CD4-positive, alpha-beta T cell treated with Interleukin-15 for 4 hours (primary cell): ENCODE measurements around the gene MLLT1.

Source experiments
- DNase-seq: peaks from one replicate; pipeline ENCODE4 v3.0.0-alpha.2; 2020; ENCODE audit warnings: low spot score

Gene MLLT1

DNA sequence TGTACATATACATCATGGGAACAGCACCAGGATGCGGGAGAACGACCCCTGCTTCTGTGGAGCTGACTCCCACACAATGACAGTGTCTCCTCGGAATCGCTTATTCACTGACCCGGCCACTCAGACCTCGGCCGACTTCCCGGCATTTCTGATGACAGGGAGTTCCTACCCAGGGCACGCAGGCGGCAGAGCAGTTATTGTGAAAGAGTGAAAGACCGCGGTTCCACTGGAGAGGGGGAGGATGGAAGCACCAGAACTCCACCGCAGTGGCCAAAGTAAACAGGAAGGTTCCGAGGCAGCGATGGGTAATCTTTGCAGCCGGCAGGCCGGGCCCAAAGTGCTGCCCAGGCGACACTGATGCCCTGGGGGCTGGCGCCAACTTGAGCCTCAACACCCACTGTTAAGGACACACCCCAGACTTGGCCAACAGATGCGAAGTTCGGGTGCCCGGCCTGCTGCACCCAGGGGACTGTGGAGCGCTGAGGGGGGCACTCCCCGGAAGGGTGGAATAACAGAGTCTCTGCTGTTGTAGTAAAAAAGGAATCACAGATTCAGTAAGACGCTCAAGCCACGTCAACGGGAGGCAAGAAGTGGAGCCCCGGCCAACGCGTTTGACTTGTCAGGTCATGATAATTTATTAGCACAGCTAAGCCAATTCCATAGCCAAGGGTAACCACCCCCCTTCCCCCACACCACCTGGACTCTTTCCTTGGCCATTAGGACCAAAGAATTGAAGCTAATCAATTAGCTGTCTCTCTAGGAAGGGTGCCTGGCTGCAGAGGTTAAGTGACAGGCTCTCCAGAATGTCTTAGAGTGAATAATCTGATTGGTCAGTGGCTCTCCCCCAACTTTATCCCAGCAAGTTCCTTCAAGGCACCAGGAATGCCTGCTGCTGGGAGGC, 5.8 kb downstream of the MLLT1 start:
- no peak for DNase-seq

DNA sequence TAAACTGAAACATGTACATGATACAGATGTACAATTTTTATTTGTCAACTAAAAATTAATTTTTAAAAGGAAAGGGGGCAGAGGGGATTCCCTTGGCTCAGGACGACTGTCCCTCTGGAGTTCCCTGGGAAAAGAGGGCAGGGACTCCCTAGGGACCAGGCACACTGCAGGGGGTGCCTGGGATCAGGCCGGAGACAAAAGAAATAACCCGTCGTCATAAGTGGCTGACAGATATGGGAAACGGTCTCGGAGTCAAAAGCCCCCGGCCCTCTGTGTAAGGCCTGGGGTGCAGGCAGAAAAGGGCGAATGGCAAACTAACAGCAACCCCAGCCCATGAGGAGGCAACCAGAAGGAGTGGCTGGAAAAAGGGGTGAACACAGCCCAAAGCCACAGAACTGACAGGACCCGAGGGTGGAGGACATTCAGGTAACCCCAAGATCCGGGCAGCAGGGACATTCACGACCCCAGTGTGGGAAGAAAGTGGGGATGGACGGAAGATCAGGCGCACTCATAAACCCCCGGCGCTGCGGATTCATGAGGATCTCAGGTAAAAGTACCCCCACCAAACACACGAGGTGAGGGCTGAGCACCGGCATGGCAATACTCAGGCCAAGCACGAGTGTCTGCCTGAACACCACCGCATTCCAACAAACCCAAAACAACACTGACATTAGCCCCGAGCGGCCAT, 6.7 kb downstream of the MLLT1 start:
- no peak for DNase-seq

DNA sequence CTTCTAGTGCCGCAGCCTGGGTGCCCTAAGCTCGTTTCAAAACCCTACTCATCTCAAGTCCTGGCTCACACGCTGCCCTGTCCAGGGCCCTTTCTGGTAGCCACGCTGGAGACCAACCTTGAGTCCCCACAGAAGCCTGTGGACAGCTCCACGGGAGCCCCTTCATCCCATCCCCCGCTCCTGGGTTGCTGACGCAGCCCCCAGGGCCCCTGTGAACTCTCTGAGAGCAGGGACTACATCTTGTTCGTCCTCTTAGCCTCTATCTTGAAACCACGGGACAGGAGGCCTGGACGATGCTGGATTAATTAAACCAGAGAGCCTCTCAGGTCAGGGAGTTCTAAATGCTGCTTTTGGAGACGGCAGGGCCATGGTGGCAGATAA, 7.4 kb downstream of the MLLT1 start:
- DNase-seq: no peak

DNA sequence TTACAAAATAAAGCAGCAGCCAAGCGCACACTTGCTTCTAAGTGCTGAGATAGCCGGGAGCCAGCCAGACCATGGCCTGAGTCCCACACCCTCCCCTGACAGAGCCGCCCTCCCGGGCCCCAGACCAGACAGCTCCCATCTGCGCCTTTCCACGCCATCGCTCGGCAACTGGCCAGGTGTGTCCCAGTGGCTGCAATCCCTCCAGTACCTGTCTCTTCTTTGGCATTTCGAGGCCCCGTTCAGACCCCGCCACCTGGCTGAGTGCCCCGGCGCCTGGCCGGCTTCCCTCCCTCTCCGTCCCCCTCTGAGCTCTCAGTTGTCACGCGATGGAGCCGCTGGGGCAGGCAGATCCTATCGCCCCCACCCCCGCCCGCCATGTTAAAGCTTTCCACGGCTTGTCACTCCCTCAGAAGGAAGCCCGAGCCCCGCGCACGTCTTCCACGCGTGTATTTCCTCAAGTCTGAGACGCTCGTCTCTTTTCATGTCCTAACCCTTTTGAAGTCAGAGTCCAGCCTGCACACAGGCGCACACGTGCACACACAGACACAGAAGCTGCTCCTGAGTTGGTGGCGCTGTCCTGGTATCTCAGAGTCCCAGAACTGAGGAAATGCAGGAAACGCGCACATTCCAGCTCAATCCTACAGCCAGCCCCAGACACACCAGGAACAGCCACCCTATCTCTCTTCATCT, 7.9 kb downstream of the MLLT1 start:
- DNase-seq: no peak

DNA sequence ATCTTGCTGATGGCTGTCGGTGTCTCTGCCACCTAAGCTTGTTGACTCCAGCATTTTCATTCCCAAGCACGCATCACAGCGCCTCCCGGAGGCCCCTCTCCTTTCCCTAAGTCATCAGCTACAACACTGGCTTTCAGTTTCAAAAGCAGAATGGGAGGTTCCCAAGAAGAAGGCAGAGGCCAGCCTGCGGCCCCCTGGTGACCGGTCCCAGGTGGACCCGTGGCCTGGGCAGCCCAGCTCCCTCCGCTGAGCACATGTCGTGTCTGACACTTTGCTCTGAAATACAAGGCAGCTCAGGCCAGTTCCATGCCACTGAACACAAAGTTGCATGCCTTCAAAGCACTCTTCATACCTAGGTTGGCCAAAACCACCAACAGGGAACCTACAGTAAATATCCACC, 8.5 kb downstream of the MLLT1 start:
- no peak for DNase-seq

DNA sequence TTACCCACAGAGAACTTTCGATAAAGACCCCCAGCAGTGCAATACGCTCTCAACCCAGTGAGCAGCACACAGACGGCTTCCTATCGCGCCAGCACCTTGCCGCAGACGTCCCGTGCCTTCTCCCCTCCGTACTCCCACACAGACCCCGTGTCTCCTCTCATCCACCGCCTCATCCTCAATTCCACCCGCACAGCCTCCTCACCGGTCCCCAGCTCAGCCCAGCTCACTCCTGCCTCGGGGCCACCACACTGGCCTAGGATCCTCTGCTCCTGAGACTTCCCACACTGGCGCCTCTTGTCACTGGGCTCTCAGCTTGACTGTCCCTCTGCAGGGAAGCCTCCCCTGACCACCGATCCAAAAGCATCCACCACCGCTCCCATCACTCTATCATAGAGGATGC, 9.0 kb downstream of the MLLT1 start:
- no peak for DNase-seq

DNA sequence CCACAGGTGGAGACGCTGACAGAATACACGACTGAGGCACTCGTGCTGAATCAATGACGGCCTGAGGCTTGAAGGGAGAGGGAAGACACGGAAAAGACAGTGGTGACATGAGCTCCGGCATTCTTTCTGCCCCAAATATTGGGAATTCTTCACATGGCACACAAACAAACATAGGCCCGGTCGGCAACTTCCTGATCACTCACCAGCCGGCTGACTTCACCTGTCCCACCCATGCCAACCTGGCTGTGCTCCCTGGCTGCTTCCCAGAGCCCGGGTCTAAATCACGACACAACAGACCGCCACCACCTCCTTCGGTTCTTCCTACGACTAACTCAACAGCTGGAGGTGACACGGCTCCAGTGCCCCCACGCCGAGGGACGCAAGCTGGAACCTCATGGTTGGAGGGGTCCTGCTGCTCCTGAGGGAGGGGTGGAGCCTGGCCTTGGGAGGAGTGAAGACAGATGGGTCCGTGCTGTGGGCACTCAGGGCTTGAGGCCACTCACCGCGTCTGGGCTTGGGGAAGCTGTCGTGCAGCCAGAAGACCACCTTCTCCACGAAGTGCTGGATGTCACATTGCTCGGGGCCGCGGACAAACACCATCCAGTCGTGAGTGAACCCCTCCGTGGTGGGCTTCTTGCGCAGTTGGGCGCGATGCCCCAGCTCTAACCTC, 9.6 kb downstream of the MLLT1 start:
- no peak for DNase-seq

DNA sequence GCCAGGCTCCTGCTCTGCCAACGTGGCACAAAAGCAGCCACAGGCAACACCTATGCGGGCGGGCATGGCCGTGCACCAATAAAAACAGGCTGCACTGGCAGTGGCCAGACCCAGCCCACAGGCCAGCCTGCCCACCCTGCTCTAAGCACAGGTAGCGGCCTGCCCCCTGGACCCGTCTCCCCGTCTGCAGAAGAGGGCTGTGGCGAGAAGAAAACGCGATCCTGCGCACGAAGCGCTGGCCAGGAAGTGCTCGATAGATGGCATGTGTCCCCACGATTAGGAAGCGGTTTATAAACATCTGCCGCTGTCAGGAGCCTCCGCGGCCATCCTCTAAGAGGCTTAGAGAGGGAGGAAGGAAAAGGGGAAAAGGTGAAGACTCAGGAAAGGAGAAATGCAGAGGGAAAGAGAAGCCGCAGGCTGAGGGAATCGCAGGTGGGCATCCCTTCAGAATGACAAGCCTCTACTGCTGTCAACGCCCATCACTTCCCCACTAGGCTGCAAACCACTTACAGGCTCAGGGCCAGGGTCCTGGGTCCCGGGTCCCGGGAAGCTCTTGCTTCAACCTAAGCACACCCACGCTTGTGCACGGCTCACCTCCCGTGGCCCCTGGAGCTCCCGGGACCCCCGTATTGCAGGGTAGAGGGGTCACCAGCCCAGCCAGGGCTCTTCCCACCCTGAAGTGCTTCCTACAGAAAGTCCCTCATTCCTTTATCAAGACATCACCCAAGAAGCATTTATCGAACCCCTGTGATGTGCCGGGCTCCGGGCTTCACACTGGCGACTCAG, 10.5 kb downstream of the MLLT1 start:
- DNase-seq: no peak

DNA sequence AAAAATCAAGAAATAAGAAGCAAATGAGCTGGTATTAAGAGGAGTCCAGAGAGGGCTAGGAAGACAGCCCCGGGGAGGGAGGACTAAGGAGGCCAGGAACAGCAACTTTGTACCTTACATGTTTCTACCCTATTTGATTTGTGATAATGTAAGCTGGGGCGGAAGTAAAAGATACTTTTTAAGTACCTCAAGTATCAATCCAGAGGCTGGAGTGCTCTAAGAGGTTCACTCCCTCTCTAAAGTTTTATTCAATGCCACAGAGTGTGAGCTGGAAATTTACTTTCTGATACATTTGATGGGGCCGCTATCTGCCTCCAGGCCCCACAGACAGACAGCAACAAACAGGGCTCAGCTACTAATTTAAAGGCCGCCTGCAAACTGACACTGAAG, 11.4 kb downstream of the MLLT1 start:
- no peak for DNase-seq

DNA sequence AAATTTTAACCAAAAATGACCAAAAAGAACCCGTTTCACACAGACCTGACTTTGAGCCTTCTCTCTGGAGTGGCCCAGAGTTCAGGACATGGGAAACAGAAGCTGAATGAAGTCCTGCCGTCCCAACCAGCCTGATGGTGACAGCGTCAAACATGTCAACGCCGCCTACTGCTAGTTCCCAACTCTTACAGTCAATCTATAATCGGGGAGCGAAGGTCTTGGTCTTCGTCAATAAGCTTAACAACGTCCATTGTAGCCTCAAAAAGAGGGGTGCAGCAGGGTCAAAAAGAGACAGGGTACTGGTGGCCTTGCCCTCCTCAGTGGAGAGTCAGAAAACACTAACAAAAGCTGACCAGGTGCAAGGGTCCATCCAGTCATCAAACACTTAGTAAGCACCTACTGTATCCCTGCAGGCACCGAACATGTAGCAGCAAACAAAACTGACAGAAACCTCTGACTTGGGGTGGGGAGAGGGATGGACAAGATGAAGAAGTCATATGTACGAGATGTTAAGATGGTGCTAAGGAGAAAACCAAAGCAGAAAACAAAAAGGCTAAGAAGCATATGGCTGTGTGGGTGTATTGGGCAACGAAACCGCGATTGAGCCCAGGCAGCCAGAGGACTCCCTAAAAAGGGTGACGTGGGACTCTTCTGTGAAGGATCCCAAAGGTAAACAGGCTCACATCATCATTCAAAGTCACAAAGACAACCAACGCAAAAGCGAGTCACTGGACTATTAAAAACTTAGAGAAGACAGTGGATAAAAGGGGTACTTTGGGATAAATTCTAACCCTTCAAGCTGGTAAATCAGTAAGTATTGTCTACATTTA, 12.0 kb downstream of the MLLT1 start:
- DNase-seq: no peak

DNA sequence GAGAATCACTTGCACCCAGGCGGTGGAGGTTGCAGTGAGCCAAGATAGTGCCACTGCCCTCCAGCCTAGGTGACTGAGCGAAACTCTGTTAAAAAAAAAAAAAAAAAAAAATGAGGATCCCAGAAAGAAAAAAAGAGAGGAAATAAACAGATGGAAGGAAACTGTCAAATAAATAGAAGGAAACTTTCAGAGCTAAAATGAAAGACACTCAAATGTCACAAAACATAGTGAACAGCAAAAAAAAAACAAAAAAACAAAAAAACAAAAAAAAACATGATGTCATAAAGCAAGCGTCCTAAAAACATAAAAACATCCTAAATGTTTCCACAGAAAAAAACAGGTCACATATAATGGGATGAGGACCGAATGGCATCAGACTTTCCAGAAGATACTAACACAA, 15.0 kb downstream of the MLLT1 start:
- DNase-seq: no peak

DNA sequence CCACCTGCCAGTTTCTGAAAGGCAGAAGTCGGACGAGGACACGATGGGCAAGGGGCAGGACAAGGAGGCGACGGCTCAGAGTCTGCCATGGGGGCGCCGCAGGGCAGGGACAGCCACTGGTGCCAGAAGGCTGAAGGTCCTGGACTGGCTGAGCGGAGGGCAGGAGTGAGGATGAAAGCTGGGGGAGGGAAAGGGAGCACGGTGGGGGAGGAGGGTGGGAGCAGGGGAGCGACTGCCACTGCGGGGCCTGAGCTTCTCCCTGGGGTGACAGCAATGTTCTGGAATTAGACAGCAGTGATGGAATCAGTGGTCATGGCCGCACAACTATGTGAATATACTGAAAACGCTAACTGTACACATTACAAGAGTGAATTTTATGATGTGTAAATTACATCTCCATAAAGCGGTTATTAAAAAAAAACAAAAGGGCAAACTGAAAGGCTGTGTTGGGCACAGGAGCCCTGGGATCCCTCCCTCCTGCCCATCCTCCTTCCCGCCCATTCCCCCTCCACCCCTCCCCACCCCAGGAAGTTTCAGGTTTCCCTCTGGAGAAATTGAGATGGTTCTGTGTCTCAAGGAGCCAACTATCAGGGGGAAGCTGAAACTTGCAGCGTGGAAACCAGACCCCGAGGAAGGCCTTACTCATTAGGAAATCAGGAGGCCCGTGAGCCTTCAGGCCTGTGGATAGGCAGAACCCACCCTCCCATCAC, 15.9 kb downstream of the MLLT1 start:
- no peak for DNase-seq

DNA sequence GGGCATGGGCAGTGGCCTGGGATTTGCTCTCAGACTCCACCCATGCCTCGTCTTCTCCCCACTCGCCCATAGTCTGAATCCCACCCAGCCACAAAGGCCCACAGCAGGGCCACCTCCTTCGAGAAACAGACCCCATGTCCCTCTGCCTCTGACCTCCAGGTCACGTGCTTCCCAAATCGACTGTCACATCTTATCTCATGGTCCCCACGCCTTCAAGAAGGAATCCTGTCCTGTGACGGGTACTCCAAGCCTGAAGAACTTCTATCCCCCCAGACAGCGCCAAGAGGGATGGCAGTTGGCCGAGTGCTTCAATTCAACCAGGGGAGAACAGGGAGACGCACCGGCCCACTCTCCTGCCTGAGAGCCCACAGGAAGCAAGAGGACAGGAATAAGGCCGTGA, 16.5 kb downstream of the MLLT1 start:
- no peak for DNase-seq

DNA sequence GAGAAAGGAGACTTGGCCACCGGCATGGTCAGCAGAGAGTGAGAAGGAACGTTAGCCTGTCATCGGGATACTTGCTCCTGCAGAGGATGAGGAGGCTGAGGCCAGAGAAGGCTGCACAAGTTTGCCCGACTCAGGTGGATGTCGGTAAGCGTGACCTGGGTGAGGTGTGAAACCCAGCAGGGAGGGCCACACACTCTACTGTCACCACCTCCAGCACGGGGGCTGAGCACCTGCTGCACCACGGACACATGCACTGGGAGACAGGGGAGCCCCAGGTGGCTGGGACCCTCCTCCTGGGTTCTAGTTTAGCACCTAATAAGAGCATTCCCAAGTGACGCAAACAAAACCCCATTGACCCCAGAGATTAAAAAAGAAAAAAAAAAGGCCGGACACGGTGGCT, 17.3 kb downstream of the MLLT1 start:
- no peak for DNase-seq

DNA sequence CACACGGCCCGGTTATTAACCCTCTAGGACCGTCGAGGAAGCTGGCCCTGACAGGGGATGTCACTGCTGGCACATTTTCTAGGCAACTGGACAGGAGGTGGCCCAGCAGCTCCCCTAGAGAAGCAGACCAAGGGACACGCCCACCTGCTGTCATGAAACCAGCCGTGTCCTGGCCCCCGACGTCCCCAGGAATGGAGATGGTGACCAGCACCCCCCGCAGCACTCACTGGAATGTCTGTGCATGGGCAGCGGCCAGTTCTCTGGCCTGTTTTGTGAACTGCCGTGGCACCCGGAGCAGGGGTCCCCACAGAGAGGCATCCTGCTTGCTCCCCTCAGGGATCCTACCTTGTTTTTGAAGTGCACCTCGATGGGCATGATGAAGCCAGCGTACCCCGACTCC, 17.9 kb downstream of the MLLT1 start:
- no peak for DNase-seq

DNA sequence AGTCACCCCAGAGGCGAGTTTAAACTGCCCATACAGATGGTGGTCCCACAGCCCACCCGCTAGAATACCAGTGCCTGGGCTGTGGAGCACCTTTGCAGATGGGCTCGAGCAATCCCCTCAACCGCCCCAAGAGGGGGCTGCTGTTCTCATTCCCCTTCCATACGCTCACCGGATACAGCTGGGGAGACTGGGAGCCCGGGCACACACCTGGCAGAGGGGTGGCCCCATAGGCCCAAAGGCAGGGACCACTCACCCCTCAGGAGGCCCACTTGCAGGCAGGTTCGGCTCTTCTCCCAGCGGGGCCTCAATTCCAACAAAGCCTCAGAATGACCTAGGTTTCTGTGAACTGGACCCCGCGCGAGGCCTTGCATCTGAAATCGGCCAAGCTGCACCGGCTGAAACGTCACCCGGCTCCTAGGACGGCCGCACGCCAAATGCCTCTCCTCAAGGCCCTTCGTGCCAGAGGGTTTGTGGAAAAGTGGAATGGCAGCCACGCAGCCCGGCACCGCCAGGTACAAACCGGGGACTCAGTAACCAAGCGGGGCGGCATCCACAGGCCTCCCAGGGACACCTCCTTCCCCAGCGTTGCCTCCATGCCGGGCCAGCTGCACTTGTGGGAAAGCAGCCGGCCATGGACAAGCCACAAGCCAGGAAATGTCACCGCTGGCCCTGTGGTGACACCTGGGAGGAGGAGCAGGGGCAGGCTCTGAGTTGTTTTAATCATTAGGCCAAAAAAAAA, 18.7 kb downstream of the MLLT1 start:
- no peak for DNase-seq

DNA sequence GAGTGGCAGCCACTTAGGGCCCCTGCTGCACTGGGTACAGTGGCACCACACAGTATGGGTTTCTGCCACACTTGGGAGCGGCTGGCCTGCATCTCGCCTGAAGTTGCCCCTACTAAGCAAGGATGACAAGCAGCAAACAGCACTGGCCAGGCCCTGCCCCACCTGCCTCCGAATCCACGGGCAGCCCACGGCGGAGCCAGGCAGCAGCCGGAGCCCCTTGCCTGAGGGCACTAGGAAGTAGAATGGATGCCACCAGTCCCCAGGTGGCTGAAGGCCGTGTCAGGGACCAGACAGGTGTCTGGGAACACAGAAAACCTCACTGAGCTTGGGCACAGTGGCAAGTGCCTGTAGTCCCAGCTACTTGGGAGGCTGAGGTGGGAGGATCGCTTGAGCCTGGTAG, 19.4 kb downstream of the MLLT1 start:
- DNase-seq: no peak

DNA sequence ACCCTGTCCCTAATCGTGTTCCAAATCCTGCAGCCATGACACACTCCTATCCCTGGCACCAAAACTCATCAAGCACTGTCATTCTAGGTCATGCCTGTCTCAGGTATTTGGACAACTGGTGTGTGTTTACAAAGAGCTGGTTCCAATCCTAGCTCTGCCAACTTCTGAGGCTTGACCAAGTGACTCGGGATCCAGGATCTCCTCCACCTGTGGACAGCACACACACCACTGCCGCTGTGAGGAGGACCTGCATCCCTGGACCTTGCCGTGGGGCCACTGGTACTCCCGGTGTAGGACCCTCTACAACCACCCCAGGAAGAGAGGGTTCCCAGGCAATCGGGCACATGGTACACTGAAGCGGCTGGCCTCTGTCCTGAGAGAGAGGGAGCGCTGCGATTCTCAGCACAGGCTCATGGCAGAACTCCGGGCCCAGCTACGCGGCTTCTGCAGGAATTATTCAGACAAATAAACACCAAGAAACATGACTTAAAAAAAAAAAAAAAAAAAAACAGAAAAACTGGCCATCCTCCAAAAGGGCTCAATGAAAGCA, 20.4 kb downstream of the MLLT1 start:
- DNase-seq: no peak

DNA sequence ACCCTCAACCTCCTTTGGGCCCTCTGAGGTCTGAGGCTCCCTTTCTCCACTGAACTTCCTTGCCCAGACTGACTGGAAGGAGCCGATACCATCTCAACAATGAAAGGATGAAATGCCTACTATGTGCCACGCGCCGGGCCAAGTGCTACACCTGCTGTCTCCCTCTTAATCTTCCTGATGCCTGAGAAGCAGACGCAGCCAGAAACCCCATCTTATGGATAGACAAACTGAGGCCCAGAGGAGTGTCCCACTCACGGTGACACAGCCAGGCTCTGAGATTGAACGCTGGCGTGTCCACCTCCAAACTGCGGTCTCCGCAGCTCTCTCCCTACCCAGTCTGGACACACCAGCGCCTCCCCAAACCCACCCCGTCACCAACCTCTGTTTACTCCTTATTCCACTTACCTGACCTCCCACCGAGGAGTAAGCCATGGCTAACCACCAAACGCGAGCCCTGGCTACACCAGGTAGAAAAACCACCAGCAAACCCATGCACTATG, 20.9 kb downstream of the MLLT1 start:
- DNase-seq: no peak
